H1 (cell line): ENCODE results near the gene LRBA. TPM values are rescaled to one million over a fixed set of nuclear protein-coding genes. Genes with fewer than 3 reads are reported as not detected.

Experiments used
- CTCF ChIA-PET: fragments of 300-600 bp; sonication (Branson Sonifier 250); formaldehyde crosslinking; loops from one replicate; lab custom pipeline; 2021; ENCODE audit not compliant: partially characterized antibody; lab: Charles Lee
- POLR2A ChIA-PET: fragments of 300-600 bp; sonication (Branson Sonifier 250); formaldehyde crosslinking; loops from one replicate; lab custom pipeline; 2021; ENCODE audit warnings: inconsistent platforms; ENCODE audit not compliant: partially characterized antibody; lab: Charles Lee
- DNase-seq, 2 experiments: peaks; one replicate each; pipeline versions ENCODE4 v3.0.0 to v3.0.0-alpha.2; 2010 to 2022; ENCODE audit warnings: low spot score in 2 of 2, low read depth in 1 of 2, mixed read lengths in 1 of 2
- FAIRE-seq: peaks from 2 replicates; lab custom pipeline; 2011; peaks lifted over from hg19 to GRCh38; lab: Jason Lieb, UNC
- H2AFZ ChIP-seq: 2 replicates; pipeline ENCODE4 v1.8.1; 2012; ENCODE audit warnings: low read length, inconsistent platforms
- H2AK5ac ChIP-seq: 2 replicates; pipeline ENCODE4 v1.6.1; 2013; ENCODE audit warnings: low read depth, low read length
- H2BK120ac ChIP-seq: replicated peaks from 2 replicates; pipeline ENCODE3; 2013; ENCODE audit warnings: low read depth, low read length, inconsistent platforms
- H2BK12ac ChIP-seq: 2 replicates; pipeline ENCODE4 v1.6.1; 2013; ENCODE audit warnings: low read depth, low read length
- H2BK15ac ChIP-seq: 2 replicates; pipeline ENCODE4 v1.6.1; 2013; ENCODE audit warnings: low read length
- H2BK20ac ChIP-seq: 2 replicates; pipeline ENCODE4 v1.6.1; 2013; ENCODE audit warnings: low read length
- H2BK5ac ChIP-seq: 2 replicates; pipeline ENCODE4 v1.6.1; 2013; ENCODE audit warnings: low read depth, low read length
- H3K14ac ChIP-seq: 2 replicates; pipeline ENCODE4 v1.6.1; 2013; ENCODE audit warnings: inconsistent platforms; ENCODE audit not compliant: insufficient read length
- H3K18ac ChIP-seq: 2 replicates; pipeline ENCODE4 v1.6.1; 2013; ENCODE audit warnings: low read length; ENCODE audit errors: extremely low read depth
- H3K23ac ChIP-seq: 2 replicates; pipeline ENCODE4 v1.6.1; 2013; ENCODE audit warnings: inconsistent platforms; ENCODE audit not compliant: insufficient read length
- H3K23me2 ChIP-seq: 2 replicates; pipeline ENCODE4 v1.6.1; 2013; ENCODE audit warnings: low read depth, low read length
- H3K27ac ChIP-seq: 2 replicates; pipeline ENCODE4 v1.6.1; 2011; ENCODE audit warnings: low read depth, low read length, inconsistent platforms
- H3K27me3 ChIP-seq, 4 experiments: replicated peaks in 1 of 4; 1 replicate in 1 of 4; 2 replicates in 3 of 4; pipeline versions ENCODE4 v1.6.1 to v1.8.1; 2011 to 2013; ENCODE audit warnings: low read length in 3 of 4, mild to moderate bottlenecking in 3 of 4, inconsistent platforms in 2 of 4, mixed read lengths in 2 of 4, moderate library complexity in 1 of 4; ENCODE audit not compliant: control insufficient read depth in 3 of 4, insufficient read depth in 3 of 4; ENCODE audit errors: extremely low read depth in 1 of 4
- H3K36me3 ChIP-seq, 4 experiments: 2 replicates each; pipeline versions ENCODE4 v1.6.1 to v1.8.1; 2011 to 2013; ENCODE audit warnings: mild to moderate bottlenecking in 4 of 4, low read length in 3 of 4, moderate library complexity in 2 of 4, control low read depth in 1 of 4, inconsistent platforms in 1 of 4; ENCODE audit not compliant: insufficient read depth in 4 of 4, control insufficient read depth in 2 of 4
- H3K4ac ChIP-seq: replicated peaks from 2 replicates; pipeline ENCODE3; 2013; ENCODE audit warnings: low read length, low read depth, mixed read lengths, inconsistent platforms; ENCODE audit not compliant: insufficient read length
- H3K4me1 ChIP-seq, 4 experiments: replicated peaks in 1 of 4; 1 replicate in 1 of 4; 2 replicates in 3 of 4; pipeline versions ENCODE4 v1.6.1 to v1.8.1; 2011 to 2013; ENCODE audit warnings: low read length in 3 of 4, inconsistent platforms in 2 of 4, mixed read lengths in 1 of 4; ENCODE audit not compliant: insufficient read depth in 4 of 4, control insufficient read depth in 3 of 4
- H3K4me2 ChIP-seq, 2 experiments: 2 replicates each; pipeline versions ENCODE4 v1.6.1 to v1.8.1; 2011 to 2013; ENCODE audit warnings: low read depth in 2 of 2, low read length in 2 of 2, control low read depth in 1 of 2, inconsistent platforms in 1 of 2, mild to moderate bottlenecking in 1 of 2; ENCODE audit not compliant: insufficient read depth in 1 of 2
- H3K4me3 ChIP-seq, 4 experiments: fragments of 200-600, 300-600 bp in 1 of 4; sonication (generic), shearing (Covaris generic), sonication (Bioruptor Twin) in 1 of 4; 2 replicates each; pipeline versions ENCODE4 v1.5.1 to v1.8.1; 2011 to 2016; ENCODE audit warnings: low read length in 4 of 4, low read depth in 3 of 4, control low read depth in 2 of 4, inconsistent platforms in 2 of 4, mild to moderate bottlenecking in 2 of 4, mixed read lengths in 1 of 4, moderate library complexity in 1 of 4; ENCODE audit not compliant: insufficient read depth in 2 of 4; ENCODE audit errors: extremely low read depth in 1 of 4
- H3K56ac ChIP-seq: replicated peaks from 2 replicates; pipeline ENCODE3; 2013; ENCODE audit warnings: low read depth, mild to moderate bottlenecking, mixed read lengths, low read length, inconsistent platforms; ENCODE audit not compliant: insufficient read length
- H3K79me1 ChIP-seq: 2 replicates; pipeline ENCODE4 v1.6.1; 2013; ENCODE audit warnings: low read depth, low read length, control low read depth
- H3K79me2 ChIP-seq, 2 experiments: 2 replicates each; pipeline versions ENCODE4 v1.6.1 to v1.8.1; 2012 to 2013; ENCODE audit warnings: low read length in 2 of 2, mild to moderate bottlenecking in 2 of 2, inconsistent platforms in 1 of 2; ENCODE audit not compliant: insufficient read depth in 2 of 2, control insufficient read depth in 1 of 2
- H3K9ac ChIP-seq, 4 experiments: replicated peaks in 1 of 4; 1 replicate in 1 of 4; 2 replicates in 3 of 4; pipeline versions ENCODE4 v1.6.1 to v1.8.1; 2011 to 2013; ENCODE audit warnings: low read depth in 3 of 4, low read length in 3 of 4, control low read depth in 2 of 4, mild to moderate bottlenecking in 2 of 4, moderate library complexity in 2 of 4, inconsistent platforms in 1 of 4; ENCODE audit errors: extremely low read depth in 1 of 4
- H3K9me3 ChIP-seq, 2 experiments: 2 replicates each; pipeline versions ENCODE4 v1.6.1 to v1.8.1; 2012 to 2013; ENCODE audit warnings: mild to moderate bottlenecking in 2 of 2, moderate library complexity in 2 of 2, control low read depth in 1 of 2, inconsistent platforms in 1 of 2, low read depth in 1 of 2, low read length in 1 of 2, mixed read lengths in 1 of 2; ENCODE audit not compliant: insufficient read depth in 2 of 2
- H4K20me1 ChIP-seq, 2 experiments: replicated peaks in 1 of 2; 2 replicates each; pipeline versions ENCODE3 to v1.8.1; 2011 to 2013; ENCODE audit warnings: inconsistent platforms in 2 of 2, low read length in 2 of 2, mild to moderate bottlenecking in 1 of 2; ENCODE audit not compliant: insufficient read depth in 2 of 2, control insufficient read depth in 1 of 2
- H4K5ac ChIP-seq: 2 replicates; pipeline ENCODE4 v1.6.1; 2013; ENCODE audit warnings: low read length, low read depth, mixed read lengths, inconsistent platforms; ENCODE audit not compliant: insufficient read length
- H4K8ac ChIP-seq: 2 replicates; pipeline ENCODE4 v1.8.0; 2013; ENCODE audit warnings: mild to moderate bottlenecking, moderate library complexity, low read length, inconsistent platforms; ENCODE audit not compliant: insufficient read depth; ENCODE audit errors: extremely low read depth
- H4K91ac ChIP-seq: replicated peaks from 2 replicates; pipeline ENCODE3; 2013; ENCODE audit warnings: low read length, mixed read lengths, inconsistent platforms; ENCODE audit not compliant: insufficient read length
- BCL11A ChIP-seq, 2 experiments: IDR thresholded peaks; one replicate each; pipeline ENCODE4 v1.6.1; 2011; ENCODE audit warnings: low read depth in 2 of 2, low read length in 2 of 2, mild to moderate bottlenecking in 2 of 2
- CREB1 ChIP-seq: IDR thresholded peaks from 2 replicates; pipeline ENCODE4 v1.6.1; 2012; ENCODE audit warnings: inconsistent platforms
- EP300 ChIP-seq, 2 experiments: IDR thresholded peaks; 1 replicate in 1 of 2; 2 replicates in 1 of 2; pipeline ENCODE4 v1.6.1; 2011 to 2012; ENCODE audit warnings: low read depth in 2 of 2, low read length in 2 of 2, mild to moderate bottlenecking in 2 of 2, borderline replicate concordance in 1 of 2, inconsistent platforms in 1 of 2, moderate library complexity in 1 of 2
- GABPA ChIP-seq: IDR thresholded peaks from 2 replicates; pipeline ENCODE4 v1.6.1; 2011; ENCODE audit warnings: mild to moderate bottlenecking, low read length, moderate library complexity, borderline replicate concordance; ENCODE audit not compliant: insufficient read depth
- HDAC2 ChIP-seq, 2 experiments: fragments of 300-600 bp in 1 of 2; sonication (generic) in 1 of 2; IDR thresholded peaks; 2 replicates each; pipeline ENCODE4 v1.6.1; 2011 to 2012; ENCODE audit warnings: low read depth in 2 of 2, low read length in 2 of 2, mild to moderate bottlenecking in 2 of 2, moderate library complexity in 2 of 2, borderline replicate concordance in 1 of 2, inconsistent platforms in 1 of 2
- MAFK ChIP-seq: IDR thresholded peaks from 2 replicates; pipeline ENCODE4 v1.6.1; 2012; ENCODE audit warnings: low read depth, mild to moderate bottlenecking, improper control_type of control experiment, low read length
- WGBS, 2 experiments: shearing (Covaris generic) in 1 of 2; methylation state at CpG; one replicate each; pipeline versions ENCODE4 v1.1.6 to v1.1.7; 2013 to 2015; ENCODE audit warnings: low lambda C conversion rate in 2 of 2, mixed read lengths in 2 of 2, inconsistent platforms in 1 of 2, low coverage in 1 of 2, missing lambda C conversion rate in 1 of 2; ENCODE audit not compliant: insufficient replicate concordance in 2 of 2, insufficient coverage in 1 of 2, insufficient read length in 1 of 2; ENCODE audit errors: extremely low coverage in 1 of 2, missing lambda C conversion rate in 1 of 2; 5-methylcytosine and 5-hydroxymethylcytosine counted together
- polyA plus RNA-seq, 7 experiments: library from polyadenylated mRNA; depleted of rRNA in 3 of 7; stranded (reverse) in 5 of 7; unstranded in 2 of 7; fragments of >200 nt in 5 of 7; fragments of 200-250 nt in 2 of 7; gene quantifications; 1 replicate in 5 of 7; 2 replicates in 1 of 7; 4 replicates in 1 of 7; pipeline versions ENCODE4 v1.2.1 to v1.2.3, GENCODE V29; 2011 to 2013; ENCODE audit warnings: missing spikeins in 2 of 7, mixed read lengths in 2 of 7
- total RNA-seq: library from RNA; stranded (reverse); fragmentation: NEBNext Ultra II Directional; extraction: Animal tissue kit (Norgen Biotek cat#: 25700); gene quantifications from 2 replicates; pipeline ENCODE4 v1.2.1, GENCODE V29; 2021
- TF ChIP-seq, protein P1 (sequence below), 3 experiments: IDR thresholded peaks; 1 replicate in 2 of 3; 2 replicates in 1 of 3; pipeline versions ENCODE4 v1.5.1 to v1.6.1; 2011; ENCODE audit warnings: low read length in 3 of 3, mild to moderate bottlenecking in 3 of 3, inconsistent platforms in 2 of 3, low read depth in 1 of 3, moderate library complexity in 1 of 3; ENCODE audit not compliant: insufficient read depth in 1 of 3; ENCODE audit errors: control extremely low read depth in 1 of 3

Gene LRBA
- total and polyA plus RNA-seq, 2 of the 8 experiments (the other 6 are each of a cell fraction or from before 2014, with no cell fraction given), result 54.6 to 83.2 TPM

DNA sequence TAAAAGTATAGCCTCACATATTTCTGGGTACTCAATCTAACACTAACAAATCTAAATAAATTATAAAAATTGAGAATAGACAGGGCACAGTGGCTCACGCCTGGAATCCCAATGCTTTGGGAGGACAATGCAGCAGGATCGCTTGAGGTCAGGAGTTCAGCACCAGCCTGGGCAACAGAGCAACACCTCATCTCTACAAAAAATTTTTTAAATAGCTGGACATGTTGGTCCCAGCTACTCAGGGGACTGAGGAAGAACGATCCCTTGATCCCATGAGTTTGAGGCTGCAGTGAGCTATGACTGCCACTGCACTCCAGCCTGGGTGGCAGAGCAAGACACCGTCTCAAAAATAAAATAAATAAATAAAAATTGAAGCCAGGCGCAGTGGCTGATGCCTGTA lies 192.7 kb downstream of the LRBA start:
- no peak overlapping the region for H2BK12ac ChIP-seq
- H4K91ac ChIP-seq, result no peak overlapping the region
- H3K79me1 ChIP-seq, result no peaks in the 10 kb centered on the region
- H3K56ac ChIP-seq, result no peak overlapping the region
- no peaks in the 10 kb centered on the region for H3K27me3 ChIP-seq
- H3K23me2 ChIP-seq, result no peaks in the 10 kb centered on the region
- H2BK20ac ChIP-seq, result no peak overlapping the region
- no peak overlapping the region for H2BK5ac ChIP-seq
- no peak overlapping the region for H3K18ac ChIP-seq
- H2BK15ac ChIP-seq, result no peak overlapping the region
- CTCF ChIA-PET, result interaction anchor here (1.0 kb wide), 1 partner anchor 437 kb away, joined by 3 read pairs; no protein-coding TSS in a partner anchor
- no peak for DNase-seq
- no peak overlapping the region for H3K4me2 ChIP-seq
- TF ChIP-seq GABPA, result no peak
- TF ChIP-seq EP300 (IDR thresholded peaks at IDR 0.05; ENCODE audit: borderline replicate concordance in 1 of 2, low read depth in 2 of 2, low read length in 2 of 2), result no peak
- TF ChIP-seq MAFK, result no peak
- TF ChIP-seq, protein P1, sequence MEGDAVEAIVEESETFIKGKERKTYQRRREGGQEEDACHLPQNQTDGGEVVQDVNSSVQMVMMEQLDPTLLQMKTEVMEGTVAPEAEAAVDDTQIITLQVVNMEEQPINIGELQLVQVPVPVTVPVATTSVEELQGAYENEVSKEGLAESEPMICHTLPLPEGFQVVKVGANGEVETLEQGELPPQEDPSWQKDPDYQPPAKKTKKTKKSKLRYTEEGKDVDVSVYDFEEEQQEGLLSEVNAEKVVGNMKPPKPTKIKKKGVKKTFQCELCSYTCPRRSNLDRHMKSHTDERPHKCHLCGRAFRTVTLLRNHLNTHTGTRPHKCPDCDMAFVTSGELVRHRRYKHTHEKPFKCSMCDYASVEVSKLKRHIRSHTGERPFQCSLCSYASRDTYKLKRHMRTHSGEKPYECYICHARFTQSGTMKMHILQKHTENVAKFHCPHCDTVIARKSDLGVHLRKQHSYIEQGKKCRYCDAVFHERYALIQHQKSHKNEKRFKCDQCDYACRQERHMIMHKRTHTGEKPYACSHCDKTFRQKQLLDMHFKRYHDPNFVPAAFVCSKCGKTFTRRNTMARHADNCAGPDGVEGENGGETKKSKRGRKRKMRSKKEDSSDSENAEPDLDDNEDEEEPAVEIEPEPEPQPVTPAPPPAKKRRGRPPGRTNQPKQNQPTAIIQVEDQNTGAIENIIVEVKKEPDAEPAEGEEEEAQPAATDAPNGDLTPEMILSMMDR (IDR thresholded peaks at IDR 0.05; ENCODE audit: control extremely low read depth in 1 of 3, insufficient read depth in 1 of 3, low read depth in 1 of 3, low read length in 3 of 3), result no peak
- no peak for TF ChIP-seq CREB1
- TF ChIP-seq BCL11A (IDR thresholded peaks at IDR 0.05; ENCODE audit: low read depth in 2 of 2, low read length in 2 of 2), result no peak
- TF ChIP-seq HDAC2 (IDR thresholded peaks at IDR 0.05; ENCODE audit: borderline replicate concordance in 1 of 2, low read depth in 2 of 2, low read length in 2 of 2), result no peak
- no peak overlapping the region for H4K5ac ChIP-seq
- 91% methylated on average over 5 of the region's 5 CpGs; no CpG with 5 or more reads in 1 of the 2 experiments for WGBS, 2 experiments
- H2AK5ac ChIP-seq, result no peak overlapping the region
- H4K20me1 ChIP-seq, result no peaks in the 10 kb centered on the region
- H2BK120ac ChIP-seq, result no peak overlapping the region
- H3K23ac ChIP-seq, result no peak overlapping the region
- peaks cover 0 to 14% (median 2%) of the 10 kb centered on the region in 4 experiments; a peak in 4 of 8 replicates for H3K36me3 ChIP-seq
- H3K14ac ChIP-seq, result no peak overlapping the region
- H2AFZ ChIP-seq, result no peak overlapping the region
- POLR2A ChIA-PET, result no interaction called here
- no peaks in the 10 kb centered on the region for H3K9me3 ChIP-seq
- no peak overlapping the region for H3K27ac ChIP-seq
- no peak overlapping the region for H3K4ac ChIP-seq
- no peak overlapping the region for H3K4me3 ChIP-seq
- H3K4me1 ChIP-seq, result 0 out of 7 replicates have a peak, but pooled peaks cover 0 to 3% (median 0%) of the 10 kb centered on the region in 4 experiments
- FAIRE-seq, result no peak
- no peak overlapping the region for H3K9ac ChIP-seq
- H4K8ac ChIP-seq, result no peak overlapping the region
- no peaks in the 10 kb centered on the region for H3K79me2 ChIP-seq
